Lung microvascular endothelial cell (primary cell): ENCODE measurements around the gene MYO1F. TPM values are rescaled to one million over a fixed set of nuclear protein-coding genes. Genes with fewer than 3 reads are reported as not detected.

ENCODE experiments used
- total RNA-seq: library from RNA; depleted of rRNA; stranded (reverse); fragments of >200 nt; gene quantifications from 2 replicates; pipeline ENCODE4 v1.2.1, GENCODE V29; 2014

MYO1F gene
- total RNA-seq, 1 donor from 2014 or later, result 0.40 TPM

Other genes starting within 250 kb of the MYO1F start
- gene KANK3, start 234.2 kb downstream of the MYO1F start, total RNA-seq, result 55.8 and 148 TPM in 2 replicates
- 1.5 and 7.1 TPM in 2 replicates for gene ANGPTL4, start 213.3 kb downstream of the MYO1F start, total RNA-seq
- gene RAB11B, start 187.1 kb downstream of the MYO1F start, total RNA-seq, result 53.8 and 84.1 TPM in 2 replicates
- gene MARCHF2, start 164.1 kb downstream of the MYO1F start, total RNA-seq, result 112 and 164 TPM in 2 replicates
- gene HNRNPM, start 132.5 kb downstream of the MYO1F start, total RNA-seq, result 45.8 and 55.6 TPM in 2 replicates
- gene PRAM1, start 74.8 kb downstream of the MYO1F start, total RNA-seq, result not detected in 2 replicates
- gene ZNF414, start 63.3 kb downstream of the MYO1F start, total RNA-seq, result 2.2 and 2.4 TPM in 2 replicates
- gene ADAMTS10, start 33.3 kb upstream of the MYO1F start, total RNA-seq, result 4.1 and 17.1 TPM in 2 replicates
- not detected in 2 replicates for gene NFILZ, start 53.2 kb upstream of the MYO1F start, total RNA-seq
- gene ACTL9, start 121.4 kb upstream of the MYO1F start, total RNA-seq, result not detected in 2 replicates
- gene OR2Z1, start 144.2 kb upstream of the MYO1F start, total RNA-seq, result not detected in 2 replicates